Neuronal stem cell (in vitro differentiated cells): ENCODE data around the gene FBF1.
"Not testable (repeated sequence)": the region's sequence is repeated elsewhere in the genome, so short reads cannot be mapped to it uniquely, and the experiment has no call there.

Source experiments
- DNase-seq: peaks from one replicate; pipeline ENCODE4 v3.0.0-alpha.2; 2013; ENCODE audit warnings: low spot score
- H2AFZ ChIP-seq: one replicate; pipeline ENCODE4 v1.6.1; 2013; ENCODE audit warnings: mild to moderate bottlenecking, low read length, inconsistent platforms
- H2AK5ac ChIP-seq: 2 replicates; pipeline ENCODE4 v1.6.1; 2013; ENCODE audit warnings: low read depth, mild to moderate bottlenecking, inconsistent platforms, low read length, moderate library complexity, mixed read lengths
- H2BK120ac ChIP-seq: 2 replicates; pipeline ENCODE4 v1.6.1; 2013; ENCODE audit warnings: low read depth, mild to moderate bottlenecking, inconsistent platforms, low read length, moderate library complexity, mixed read lengths
- H2BK12ac ChIP-seq: one replicate; pipeline ENCODE4 v1.6.1; 2013; ENCODE audit warnings: low read length, inconsistent platforms
- H2BK15ac ChIP-seq: 2 replicates; pipeline ENCODE4 v1.6.1; 2013; ENCODE audit warnings: mild to moderate bottlenecking, low read length, inconsistent platforms, mixed read lengths
- H2BK5ac ChIP-seq: one replicate; pipeline ENCODE4 v1.6.1; 2013; ENCODE audit warnings: inconsistent platforms, mild to moderate bottlenecking, low read length, moderate library complexity
- H3K14ac ChIP-seq: one replicate; pipeline ENCODE4 v1.6.1; 2013; ENCODE audit warnings: low read length, inconsistent platforms
- H3K18ac ChIP-seq: 2 replicates; pipeline ENCODE4 v1.6.1; 2013; ENCODE audit warnings: low read length, inconsistent platforms
- H3K23ac ChIP-seq: 2 replicates; pipeline ENCODE4 v1.6.1; 2013; ENCODE audit warnings: low read depth, mild to moderate bottlenecking, mixed read lengths, low read length, inconsistent platforms; ENCODE audit not compliant: poor library complexity
- H3K27ac ChIP-seq: replicated peaks from 3 replicates; pipeline ENCODE4 v1.5.1; 2013; ENCODE audit warnings: low read length, inconsistent platforms
- H3K27me3 ChIP-seq, 3 experiments: 2 replicates each; pipeline ENCODE4 v1.6.1; 2013; ENCODE audit warnings: low read length in 3 of 3, mild to moderate bottlenecking in 2 of 3, inconsistent platforms in 1 of 3, low read depth in 1 of 3, mixed read lengths in 1 of 3, moderate library complexity in 1 of 3; ENCODE audit not compliant: control insufficient read depth in 3 of 3, insufficient read depth in 3 of 3
- H3K36me3 ChIP-seq, 2 donors: replicated peaks in 1 of 2; 2 replicates each; pipeline ENCODE4 v1.6.1; 2013; ENCODE audit warnings: low read length in 2 of 2; ENCODE audit not compliant: control insufficient read depth in 2 of 2, insufficient read depth in 2 of 2
- H3K4ac ChIP-seq: 2 replicates; pipeline ENCODE4 v1.6.1; 2013; ENCODE audit warnings: inconsistent platforms, mild to moderate bottlenecking, low read length, moderate library complexity
- H3K4me1 ChIP-seq, 2 donors: 1 replicate in 1 of 2; 2 replicates in 1 of 2; pipeline ENCODE4 v1.6.1; 2013; ENCODE audit warnings: low read length in 2 of 2, low read depth in 1 of 2; ENCODE audit not compliant: control insufficient read depth in 2 of 2, insufficient read depth in 1 of 2
- H3K4me2 ChIP-seq: one replicate; pipeline ENCODE4 v1.6.1; 2013; ENCODE audit warnings: mild to moderate bottlenecking, low read length, inconsistent platforms; ENCODE audit not compliant: insufficient read depth, poor library complexity, severe bottlenecking
- H3K4me3 ChIP-seq, 2 donors: 2 replicates each; pipeline ENCODE4 v1.5.1; 2013; ENCODE audit warnings: low read length in 2 of 2, mild to moderate bottlenecking in 2 of 2, inconsistent platforms in 1 of 2, moderate library complexity in 1 of 2
- H3K79me1 ChIP-seq: one replicate; pipeline ENCODE4 v1.6.1; 2013; ENCODE audit warnings: low read depth, mild to moderate bottlenecking, inconsistent platforms, low read length, moderate library complexity
- H3K9ac ChIP-seq: one replicate; pipeline ENCODE4 v1.6.1; 2013; ENCODE audit warnings: mild to moderate bottlenecking, low read depth, low read length, inconsistent platforms; ENCODE audit not compliant: poor library complexity
- H3K9me3 ChIP-seq, 2 donors: replicated peaks in 1 of 2; 2 replicates each; pipeline versions ENCODE3 to v1.6.1; 2013; ENCODE audit warnings: low read length in 2 of 2, mild to moderate bottlenecking in 2 of 2, inconsistent platforms in 1 of 2, low read depth in 1 of 2, mixed read lengths in 1 of 2, moderate library complexity in 1 of 2; ENCODE audit not compliant: control insufficient read depth in 2 of 2, insufficient read depth in 1 of 2
- H4K8ac ChIP-seq: one replicate; pipeline ENCODE4 v1.6.1; 2013; ENCODE audit warnings: low read depth, mild to moderate bottlenecking, inconsistent platforms, low read length, moderate library complexity
- H4K91ac ChIP-seq: one replicate; pipeline ENCODE4 v1.6.1; 2013; ENCODE audit warnings: low read length, low read depth, mild to moderate bottlenecking, inconsistent platforms; ENCODE audit not compliant: poor library complexity
- WGBS, 2 donors: extraction: QIAGEN DNeasy Blood & Tissue Kit; methylation state at CpG; one replicate each; pipeline ENCODE4 v1.1.7; 2013; ENCODE audit warnings: missing lambda C conversion rate in 2 of 2, mixed read lengths in 1 of 2; ENCODE audit not compliant: insufficient read length in 2 of 2, insufficient replicate concordance in 1 of 2; ENCODE audit errors: extremely low coverage in 2 of 2; 5-methylcytosine and 5-hydroxymethylcytosine counted together

FBF1 gene

DNA sequence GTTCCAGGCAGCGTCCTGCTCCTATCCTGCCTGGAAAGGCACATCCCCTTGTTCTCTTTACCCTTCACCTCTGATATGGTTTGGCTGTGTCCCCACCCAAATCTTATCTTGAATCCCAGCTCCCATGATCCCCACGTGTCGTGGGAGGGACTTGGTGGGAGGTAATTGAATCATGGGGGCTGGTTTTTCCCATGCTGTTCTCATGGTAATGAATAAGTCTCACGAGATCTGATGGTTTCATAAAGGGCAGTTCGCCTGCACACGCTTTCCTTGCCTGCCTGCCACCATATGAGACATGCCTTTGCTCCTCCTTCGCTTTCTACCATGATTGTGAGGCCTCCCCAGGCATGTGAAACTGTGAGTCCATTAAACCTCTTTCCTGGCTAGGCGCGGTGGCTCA, 55.0 kb downstream of the FBF1 start:
- DNase-seq, H3K4me3 ChIP-seq, H3K14ac ChIP-seq, H3K4ac ChIP-seq, H3K27ac ChIP-seq, H2BK5ac ChIP-seq, H3K4me1 ChIP-seq, H2AFZ ChIP-seq, H3K79me1 ChIP-seq, H2BK12ac ChIP-seq, H2AK5ac ChIP-seq, H3K9me3 ChIP-seq, H4K91ac ChIP-seq, H4K8ac ChIP-seq, H3K23ac ChIP-seq, H2BK120ac ChIP-seq, H2BK15ac ChIP-seq, H3K4me2 ChIP-seq, H3K18ac ChIP-seq, H3K9ac ChIP-seq: not testable (repeated sequence)
- H3K36me3 ChIP-seq: peaks cover 0 to 11% of the 10 kb centered on the region in 2 donors
- peaks cover 0 to 11% (median 0%) of the 10 kb centered on the region in 3 experiments for H3K27me3 ChIP-seq
- no CpG with 5 or more reads among the region's 9 CpGs for WGBS, 2 donors

GRCh38 chr17:75885431-75885830, 55.4 kb downstream of the FBF1 start:
- Histone ChIP-seq H2AFZ (no peak overlapping the region), H3K79me1 (no peaks in the 10 kb centered on the region), H3K14ac (no peak overlapping the region), H3K18ac (no peak overlapping the region), H3K23ac (no peak overlapping the region), H3K9me3 (peaks cover 0 to 2% of the 10 kb centered on the region in 2 donors), H3K27me3 (peaks cover 0 to 15% (median 1%) of the 10 kb centered on the region in 3 experiments), H3K4me2 (no peak overlapping the region), H2BK120ac (no peak overlapping the region), H3K4me3 (no peak overlapping the region), H2BK12ac (no peak overlapping the region), H3K4me1 (no peaks in the 10 kb centered on the region), H3K9ac (no peak overlapping the region), H3K36me3 (peaks cover 0 to 8% of the 10 kb centered on the region in 2 donors), H3K4ac (no peak overlapping the region), H2BK15ac (no peak overlapping the region), H3K27ac (no peak overlapping the region), H4K8ac (no peak overlapping the region), H2AK5ac (no peak overlapping the region), H2BK5ac (no peak overlapping the region), H4K91ac (no peak overlapping the region)
- DNase-seq: no peak
- no CpG with 5 or more reads among the region's 8 CpGs for WGBS, 2 donors

GRCh38 chr17:75881678-75882454, 59.0 kb downstream of the FBF1 start:
- DNase-seq: no peak
- no peak overlapping the region for H2AK5ac ChIP-seq
- no peak overlapping the region for H3K9ac ChIP-seq
- H3K79me1 ChIP-seq: no peaks in the 10 kb centered on the region
- peak overlapping the region; percentile 38 for H2BK15ac ChIP-seq
- peaks cover 10 to 49% (median 28%) of the 10 kb centered on the region in 3 experiments for H3K27me3 ChIP-seq
- no peak overlapping the region for H2BK12ac ChIP-seq
- H3K23ac ChIP-seq: no peak overlapping the region
- H3K27ac ChIP-seq: no peak overlapping the region
- peaks cover 2% of the 10 kb centered on the region in 2 donors for H3K4me1 ChIP-seq
- WGBS, 2 donors: no CpG with 5 or more reads among the region's 15 CpGs
- H2AFZ ChIP-seq: no peak overlapping the region
- no peak overlapping the region for H4K91ac ChIP-seq
- H3K4ac ChIP-seq: no peak overlapping the region
- no peak overlapping the region for H3K4me2 ChIP-seq
- H3K9me3 ChIP-seq: no peaks in the 10 kb centered on the region
- H3K18ac ChIP-seq: peak overlapping the region; percentile 33
- no peaks in the 10 kb centered on the region for H3K36me3 ChIP-seq
- no peak overlapping the region for H2BK120ac ChIP-seq
- H3K14ac ChIP-seq: no peak overlapping the region
- peak overlapping the region; percentile 1 for H2BK5ac ChIP-seq
- H3K4me3 ChIP-seq: no peak overlapping the region
- H4K8ac ChIP-seq: no peak overlapping the region

DNA sequence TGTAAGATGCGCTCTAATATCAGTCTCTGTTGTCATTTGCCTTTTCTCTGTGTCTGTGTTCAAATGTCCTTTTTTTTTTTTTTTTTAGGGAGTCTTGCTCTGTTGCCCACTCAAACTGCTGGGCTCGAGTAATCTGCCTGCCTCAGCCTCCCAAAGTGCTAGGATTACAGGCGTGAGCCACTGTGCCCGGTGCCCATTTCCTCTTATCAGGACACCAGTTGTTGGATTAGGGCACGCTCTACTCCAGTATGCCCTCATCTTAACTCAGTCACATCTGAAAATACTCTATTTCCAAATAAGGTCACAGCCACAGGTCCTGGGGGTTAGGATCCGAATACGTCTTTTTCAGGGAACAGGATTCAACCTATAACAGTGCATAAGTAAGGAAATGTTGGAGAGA, 60.6 kb downstream of the FBF1 start:
- Histone ChIP-seq H3K14ac (no peak overlapping the region), H3K36me3 (no peaks in the 10 kb centered on the region), H3K4me3 (no peak overlapping the region), H2BK15ac (no peak overlapping the region), H3K79me1 (no peaks in the 10 kb centered on the region), H2AK5ac (no peak overlapping the region), H3K9ac (no peak overlapping the region), H4K91ac (no peak overlapping the region), H4K8ac (no peak overlapping the region), H3K18ac (no peak overlapping the region), H2AFZ (no peak overlapping the region), H3K9me3 (no peaks in the 10 kb centered on the region), H3K27ac (no peak overlapping the region), H2BK5ac (no peak overlapping the region), H3K4me1 (peaks cover 2 to 5% of the 10 kb centered on the region in 2 donors), H3K23ac (no peak overlapping the region), H3K4ac (no peak overlapping the region), H2BK12ac (no peak overlapping the region), H3K27me3 (peaks cover 14 to 65% (median 40%) of the 10 kb centered on the region in 3 experiments), H2BK120ac (no peak overlapping the region), H3K4me2 (no peak overlapping the region)
- no peak for DNase-seq
- no CpG with 5 or more reads among the region's 7 CpGs for WGBS, 2 donors
